Activated CD4-positive, alpha-beta T cell treated with anti-CD3 and anti-CD28 coated beads, Interleukin-2, amount 50 U/mL, for 48 hours (primary cell): ENCODE data around the gene TBCD.
"Not testable (repeated sequence)": the region's sequence is repeated elsewhere in the genome, so short reads cannot be mapped to it uniquely, and the experiment has no call there.

Source experiments
- DNase-seq, 2 experiments: peaks; one replicate each; pipeline ENCODE4 v3.0.0-alpha.2; 2020

Gene TBCD

GRCh38 chr17:82978765-82979349 is 227.0 kb downstream of the TBCD start:
- no peak for DNase-seq

DNA sequence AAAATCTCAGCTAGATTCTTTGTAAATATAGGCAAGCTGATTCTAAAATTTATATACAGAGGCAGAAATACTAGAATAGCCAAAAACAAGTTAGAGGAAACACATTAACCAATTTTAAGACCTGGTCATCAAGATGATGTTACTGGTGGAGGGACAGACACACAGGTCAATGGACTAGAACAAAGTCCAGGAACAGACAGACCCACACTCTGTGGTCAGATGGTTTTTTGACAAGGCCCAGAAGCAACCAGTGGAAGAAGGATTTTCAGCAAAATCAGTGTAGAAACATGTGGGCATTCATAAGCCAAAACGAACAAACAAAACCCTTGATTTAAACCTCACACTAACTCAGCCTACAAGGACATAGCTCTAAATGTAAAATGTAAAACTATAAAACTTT is 227.9 kb downstream of the TBCD start:
- DNase-seq: no peak

DNA sequence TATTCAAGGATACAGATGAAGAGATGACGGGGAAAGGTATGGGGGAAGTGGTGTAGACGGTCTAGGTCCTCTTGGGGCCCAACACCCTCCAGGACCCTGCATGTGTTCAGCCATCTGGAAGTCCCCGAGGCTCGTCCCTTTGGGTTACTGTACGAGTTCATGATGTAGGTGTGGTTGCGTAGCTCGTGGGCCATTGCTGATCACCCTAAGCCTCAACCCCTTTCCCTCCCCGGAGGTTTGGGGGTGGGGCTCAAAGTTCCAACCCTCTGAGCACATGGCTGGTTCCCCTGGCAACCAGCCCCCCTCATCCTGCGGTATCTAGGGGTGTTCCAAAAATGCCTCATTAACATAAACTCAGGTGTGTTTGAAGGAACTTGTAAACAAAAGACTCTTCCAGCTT is 228.8 kb downstream of the TBCD start:
- no peak for DNase-seq

- no peak for DNase-seq
Measured at GRCh38 chr17:82981141-82981730, 229.4 kb downstream of the TBCD start.

- DNase-seq: no peak
Measured at GRCh38 chr17:82983510-82984248, 231.8 kb downstream of the TBCD start.

- not testable (repeated sequence) for DNase-seq
Measured at GRCh38 chr17:82984249-82984617, 232.4 kb downstream of the TBCD start.

DNA sequence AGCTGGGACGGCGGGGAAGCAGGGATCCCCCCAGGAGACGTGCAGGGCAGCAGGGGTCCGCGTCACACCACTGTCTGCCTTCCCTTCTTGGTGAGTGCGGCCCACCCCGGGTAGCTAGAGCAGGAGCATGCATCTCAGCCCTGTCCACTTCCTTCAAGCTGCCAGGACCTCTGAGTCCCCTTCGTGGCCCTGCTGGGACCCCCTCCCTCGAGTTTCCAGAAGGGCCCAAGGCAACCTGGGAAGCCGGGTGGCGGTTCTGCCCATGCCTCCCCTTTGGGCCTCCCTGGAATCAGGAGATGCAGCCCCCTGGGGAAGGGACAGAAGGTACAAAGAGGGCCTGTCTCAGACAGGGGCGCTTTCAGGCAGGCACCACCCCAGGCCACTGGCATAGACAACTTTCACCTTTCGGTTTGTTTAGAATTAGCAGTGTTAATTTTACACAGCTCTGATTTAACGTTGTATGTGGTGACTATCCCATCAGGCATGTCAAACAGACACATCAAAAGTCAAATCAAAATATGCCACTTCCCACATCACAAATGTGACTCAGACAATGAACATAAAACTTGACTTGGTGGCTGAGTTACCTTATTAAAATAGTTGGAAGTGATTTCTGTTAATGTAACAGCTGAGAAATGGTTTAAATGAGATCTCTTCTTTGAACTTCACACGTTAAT is 233.0 kb downstream of the TBCD start:
- DNase-seq: no peak

DNA sequence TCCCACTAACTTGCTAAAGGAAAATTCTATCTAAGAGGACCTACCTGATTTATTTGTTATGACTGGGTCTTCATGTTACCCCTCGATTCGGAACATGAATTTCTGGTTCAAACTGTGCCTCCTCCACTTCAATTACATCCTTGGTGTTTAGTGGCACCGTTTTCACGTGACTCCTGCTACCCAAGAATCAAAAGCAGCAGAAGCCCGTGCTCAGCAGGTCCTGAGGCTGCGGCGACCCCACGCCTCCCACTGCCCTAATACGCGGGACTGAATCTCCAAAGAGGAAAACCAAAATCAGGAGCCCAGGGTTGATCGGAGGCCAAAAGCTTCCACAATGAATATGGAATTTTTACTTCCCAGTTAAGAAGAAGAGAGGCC is 233.6 kb downstream of the TBCD start:
- no peak for DNase-seq

DNA sequence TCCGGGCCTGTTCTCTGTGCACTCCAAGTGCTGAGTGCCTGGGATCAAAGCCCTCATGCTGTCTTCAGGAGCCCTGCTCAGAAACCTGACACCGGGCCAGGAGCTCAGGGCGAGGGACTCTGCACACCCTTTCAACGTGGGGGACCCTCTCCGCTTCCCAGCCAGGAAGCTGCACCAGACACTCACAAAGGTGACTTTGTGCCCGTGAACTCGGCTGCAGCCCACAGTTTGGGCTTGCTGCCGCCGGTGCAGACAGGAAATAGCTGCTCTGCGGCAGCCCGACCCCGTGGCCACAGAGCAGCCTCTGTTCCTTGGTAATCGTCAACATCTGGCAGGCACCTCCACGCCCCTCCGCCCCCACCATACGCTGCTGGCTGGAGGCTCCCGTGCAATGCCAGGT is 234.1 kb downstream of the TBCD start:
- peak; percentile 45 to 52 for DNase-seq

DNA sequence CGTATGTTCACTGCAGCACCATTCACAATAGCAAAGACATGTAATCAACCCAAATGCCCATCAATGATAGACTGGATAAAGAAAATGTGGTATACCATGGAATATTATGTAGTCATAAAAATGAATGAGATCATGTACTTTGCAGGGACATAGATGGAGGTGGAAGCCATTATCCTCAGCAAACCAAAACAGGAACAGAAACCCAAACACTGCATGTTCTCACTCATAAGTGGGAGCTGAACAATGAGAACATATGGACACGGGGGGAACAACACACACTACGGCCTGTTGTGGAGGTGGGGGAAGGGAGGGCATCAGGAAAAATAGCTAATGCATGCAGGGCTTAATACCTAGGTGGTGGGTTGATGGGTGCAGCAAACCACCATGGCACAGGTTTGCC is 237.2 kb downstream of the TBCD start:
- DNase-seq: not testable (repeated sequence)

GRCh38 chr17:82989881-82990280 is 238.0 kb downstream of the TBCD start:
- no peak for DNase-seq

DNA sequence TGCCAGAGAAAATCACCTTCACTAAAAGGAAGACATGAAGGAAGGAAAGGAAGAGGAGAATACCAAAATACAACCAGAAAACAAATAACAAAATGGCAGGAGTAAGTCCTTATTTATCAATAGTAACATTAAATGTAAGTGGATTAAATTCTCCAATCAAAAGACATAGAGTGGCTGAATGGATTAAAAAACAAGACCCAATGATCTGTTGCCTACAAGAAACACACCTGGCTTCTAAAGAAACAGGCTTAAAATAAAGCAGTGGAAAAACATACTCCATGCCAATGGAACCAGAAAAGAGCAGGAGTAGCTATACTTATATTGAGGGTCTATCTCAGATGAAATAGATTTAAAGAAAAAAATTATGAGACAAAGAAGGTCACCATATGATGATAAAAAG is 241.1 kb downstream of the TBCD start:
- DNase-seq: no peak
